Measurements from ENCODE around the gene ABCA12.

ABCA12 gene

DNA sequence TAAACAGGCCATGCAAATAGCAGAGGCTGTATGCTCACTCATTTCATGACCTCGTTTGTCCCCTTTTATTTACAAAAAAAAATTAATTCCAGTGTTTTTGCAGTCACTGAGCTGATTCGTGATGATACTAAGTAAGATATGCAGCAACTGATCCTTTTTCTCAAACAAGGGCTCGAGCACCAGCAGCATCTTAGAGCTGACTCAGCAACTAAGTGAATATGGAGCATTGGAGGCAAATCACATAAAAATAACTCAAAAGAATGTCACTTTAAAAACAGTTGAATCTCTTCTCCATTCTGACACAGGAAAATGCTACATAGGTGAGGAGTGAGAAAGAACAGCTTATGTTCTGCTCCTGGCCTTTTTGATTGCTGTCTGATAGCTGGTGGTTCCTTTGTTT lies 152.8 kb downstream of the ABCA12 start:
- DNase-seq: no peak

DNA sequence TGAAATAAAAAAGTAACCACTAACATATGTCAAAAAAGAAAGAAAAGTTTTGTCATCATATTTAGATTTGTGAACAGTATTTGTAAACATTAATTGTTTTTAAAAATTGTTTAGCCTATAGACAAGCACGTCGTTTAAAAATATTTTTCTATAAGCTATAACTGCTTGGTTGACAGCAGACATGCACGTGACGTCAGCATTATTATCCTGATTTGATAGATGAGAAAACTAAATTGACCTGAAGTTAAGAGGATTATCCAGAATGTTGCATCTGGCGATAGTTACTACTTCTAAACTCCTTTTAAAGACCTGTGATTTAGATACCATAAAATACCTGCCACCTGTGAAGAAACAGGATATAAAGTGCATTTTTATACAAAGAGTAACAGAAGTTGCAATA lies 172.0 kb downstream of the ABCA12 start:
- no peak for DNase-seq

DNA sequence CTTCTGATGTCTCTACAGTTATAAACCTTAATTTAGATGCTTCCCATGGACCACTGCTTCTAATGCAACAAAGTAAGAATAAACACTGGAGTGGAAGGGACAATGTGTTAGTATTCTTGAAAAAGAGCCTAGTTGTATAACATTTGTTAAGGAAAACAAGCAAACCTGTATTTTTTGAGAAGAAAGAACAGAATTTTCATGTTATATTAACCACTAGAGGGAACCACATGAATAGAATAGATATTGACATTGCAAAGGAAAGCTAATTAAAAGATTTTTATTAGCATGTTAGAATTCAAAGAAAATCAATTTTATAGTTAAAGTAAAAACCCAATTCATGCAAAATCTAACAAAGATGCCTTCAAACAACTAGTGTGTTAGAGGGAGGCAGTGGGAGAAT lies 177.7 kb downstream of the ABCA12 start:
- DNase-seq: no peak

DNA sequence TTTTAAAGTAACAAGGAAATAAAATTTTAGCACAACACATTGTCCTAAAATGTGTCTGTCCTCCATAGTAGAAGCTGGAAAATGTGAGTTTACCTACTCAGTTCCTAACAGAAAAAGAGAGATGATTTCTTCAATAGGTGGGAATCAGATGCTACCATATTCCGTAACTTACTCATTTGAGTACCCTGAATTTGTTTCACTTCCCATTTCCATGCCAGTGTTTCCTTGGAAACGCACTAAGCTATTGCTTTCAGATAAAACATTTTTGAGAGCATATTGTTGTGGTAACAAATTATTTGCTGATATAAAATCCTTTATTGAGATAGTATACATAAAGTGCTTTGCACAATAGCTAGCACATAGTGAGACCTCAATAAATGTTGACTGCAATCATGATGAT lies 191.5 kb downstream of the ABCA12 start:
- DNase-seq: no peak

DNA sequence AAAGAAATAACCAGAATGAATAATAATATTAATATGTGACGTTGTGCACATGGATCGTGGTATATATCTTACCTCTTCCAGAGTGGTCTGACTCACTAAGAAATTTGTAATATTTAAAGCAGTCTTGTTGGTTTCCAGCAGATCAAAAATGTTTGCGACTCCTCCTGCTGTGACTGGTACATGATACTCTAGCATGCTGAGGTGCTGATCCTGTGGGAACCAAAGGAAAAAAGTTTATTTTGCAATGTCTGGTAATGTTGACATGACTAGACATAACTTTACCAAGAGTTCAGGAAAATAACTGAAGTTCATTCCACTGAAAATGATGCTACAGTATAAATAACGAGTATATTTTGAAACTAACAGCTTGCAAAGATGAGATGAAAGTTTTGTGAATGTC lies 204.4 kb downstream of the ABCA12 start:
- DNase-seq: no peak

DNA sequence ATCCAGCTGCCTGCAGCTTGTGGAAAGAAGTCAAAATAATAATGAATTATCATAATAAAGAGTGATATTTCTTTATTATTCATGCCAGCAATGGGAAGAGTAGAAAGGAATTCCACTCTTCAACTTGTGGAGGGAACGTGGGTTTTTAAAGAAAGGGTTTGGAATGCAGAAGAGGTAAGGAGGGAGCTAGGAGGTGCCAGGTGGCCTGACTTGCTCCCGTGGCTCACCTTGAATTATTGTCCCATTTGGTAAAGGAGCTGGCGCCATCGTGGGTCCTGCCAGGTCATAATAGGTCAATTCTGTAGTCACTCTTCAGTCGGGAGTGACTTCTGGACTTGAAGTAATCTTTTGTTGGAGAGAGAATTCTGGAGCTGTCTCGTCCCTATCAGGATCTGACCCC lies 233.8 kb downstream of the ABCA12 start:
- no peak for DNase-seq

DNA sequence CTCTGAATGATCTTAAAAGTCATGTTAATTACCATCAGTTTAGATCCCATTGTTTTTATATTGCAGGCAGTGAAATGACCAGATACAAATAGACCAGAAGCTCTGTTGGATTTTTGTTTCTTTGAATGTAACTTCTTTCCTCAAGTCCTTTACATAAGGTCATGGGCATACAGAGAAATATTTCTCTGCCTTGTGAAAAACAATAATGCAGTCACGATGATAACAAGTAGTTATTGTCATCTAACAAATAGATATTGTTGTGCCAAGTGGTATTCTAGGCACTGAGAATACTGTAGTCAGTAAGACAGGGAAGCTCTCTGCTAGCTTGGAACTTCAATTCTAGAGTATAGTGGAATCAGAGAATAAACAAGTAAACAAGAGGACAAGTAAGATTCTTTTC lies 234.2 kb downstream of the ABCA12 start:
- DNase-seq: no peak

DNA sequence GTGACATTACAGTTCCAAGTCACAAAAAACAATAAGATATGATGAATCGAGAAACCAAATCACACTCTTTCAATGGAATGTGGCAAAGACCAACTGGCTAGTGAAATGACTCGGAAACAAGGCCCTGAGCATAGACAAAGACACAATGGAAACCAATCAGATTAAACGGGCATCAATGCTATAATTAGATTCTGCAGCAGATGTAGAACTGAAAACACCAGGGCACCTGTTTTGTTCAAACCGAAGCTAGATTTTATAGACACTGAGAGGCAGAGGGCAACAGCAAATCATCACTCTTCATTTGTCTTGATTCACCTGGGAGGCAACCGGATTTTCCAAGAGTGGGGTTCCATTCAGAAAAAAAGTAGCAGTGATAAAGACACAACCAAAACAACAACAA lies 236.1 kb downstream of the ABCA12 start:
- no peak for DNase-seq

DNA sequence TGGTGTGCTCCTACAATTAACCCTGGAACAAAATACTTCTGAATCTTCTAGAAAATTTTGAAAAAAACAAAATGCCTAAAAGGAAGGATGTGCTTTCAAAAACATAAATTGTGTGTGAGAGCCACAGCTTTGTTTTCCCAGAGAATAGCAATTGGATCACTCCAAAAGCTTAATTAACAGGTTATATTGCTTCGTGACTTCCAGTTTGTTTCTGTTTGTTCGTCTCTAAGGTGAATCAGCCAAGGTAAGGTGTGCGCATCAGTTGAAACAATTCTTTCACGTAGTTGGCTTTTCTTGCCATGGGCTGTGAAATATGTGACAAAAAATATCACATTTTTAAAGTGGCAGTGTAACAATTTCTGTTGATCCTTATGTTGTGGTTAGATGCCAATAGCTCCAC lies 238.7 kb downstream of the ABCA12 start:
- DNase-seq: no peak

DNA sequence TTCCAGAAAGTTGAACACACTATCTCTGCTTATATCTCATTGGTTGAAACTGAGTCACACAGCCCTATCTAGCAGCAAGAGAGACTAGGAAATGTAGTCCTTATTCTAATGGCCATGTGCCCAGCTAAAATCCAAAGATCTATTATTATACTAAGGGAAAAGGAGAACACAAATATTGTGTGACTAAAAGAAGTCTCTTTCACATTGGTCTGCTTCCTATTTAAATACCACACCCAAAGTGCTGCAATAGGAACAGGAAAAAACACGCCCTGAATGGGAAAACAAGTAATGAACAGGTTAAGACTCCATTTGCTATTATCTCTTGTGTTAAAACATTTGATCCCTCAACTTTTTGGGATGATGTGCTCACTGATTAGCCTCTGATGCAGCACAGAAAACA lies 242.2 kb downstream of the ABCA12 start:
- DNase-seq: no peak

DNA sequence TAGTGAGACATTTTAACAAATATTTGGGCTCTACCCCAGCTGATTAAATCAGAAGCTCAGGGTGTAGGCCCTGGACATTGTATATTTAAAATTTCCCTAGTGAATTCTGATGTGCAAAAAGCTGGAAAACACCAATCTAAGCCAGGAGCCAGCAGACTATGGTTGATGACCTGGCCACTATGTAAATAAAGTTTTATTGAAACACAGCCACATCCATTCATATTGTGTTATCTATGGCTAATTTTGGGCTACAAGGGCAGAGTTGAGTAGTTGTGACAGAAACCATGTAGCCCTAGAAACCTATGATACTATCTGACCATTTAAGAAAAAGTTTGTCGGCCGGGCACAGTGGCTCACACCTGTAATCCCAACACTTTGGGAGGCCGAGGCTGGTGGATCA lies 243.0 kb downstream of the ABCA12 start:
- no peak for DNase-seq

DNA sequence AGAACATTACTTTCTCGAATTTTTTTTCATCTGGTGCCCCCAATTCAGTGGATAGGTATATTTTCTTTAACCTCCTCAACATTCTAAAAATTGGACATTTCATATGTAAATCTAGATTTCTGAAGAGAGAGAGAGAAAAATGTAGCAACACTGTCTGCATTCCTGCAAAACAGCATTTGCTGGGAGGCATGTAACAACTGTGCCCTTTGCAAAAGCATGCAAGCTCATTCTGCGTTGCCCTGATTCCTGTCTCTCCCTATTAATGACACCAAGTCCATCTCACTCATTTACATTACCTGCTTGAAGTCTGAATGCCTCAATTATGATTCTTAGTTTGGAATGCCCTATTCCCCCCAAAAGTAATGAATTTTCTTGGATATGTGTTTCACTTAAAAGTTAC lies 249.1 kb downstream of the ABCA12 start:
- DNase-seq: no peak

DNA sequence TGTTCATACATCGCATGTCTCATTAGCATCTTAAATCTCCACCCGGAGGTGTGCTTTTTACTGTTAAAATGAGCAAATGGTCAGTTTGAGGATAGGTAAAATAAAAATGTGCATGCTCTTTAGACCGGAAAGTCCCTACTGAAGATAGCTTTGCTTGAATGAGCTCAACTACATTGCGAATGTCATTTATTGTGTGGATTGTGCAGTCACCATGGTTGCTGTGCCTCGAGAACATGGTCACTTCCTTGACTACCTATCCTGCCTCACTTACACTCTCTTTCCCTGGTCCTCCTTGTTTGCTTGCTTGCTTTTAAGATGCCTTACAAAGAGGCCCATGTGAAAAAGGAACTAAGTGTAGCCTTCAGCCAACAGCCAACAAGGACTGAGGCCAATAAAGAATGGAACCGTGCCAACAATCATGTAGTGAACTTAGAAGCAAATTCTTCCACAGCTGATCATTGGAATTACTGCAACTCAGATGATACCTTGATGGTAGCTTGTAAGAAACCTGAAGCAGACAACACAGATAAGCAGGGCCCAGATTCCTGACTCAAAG lies 256.7 kb downstream of the ABCA12 start:
- DNase-seq: peak in 3 of 56 donors; percentile 1 to 20 (median 4)

Measured in nucleus accumbens (tissue), 56 donors.